LHCN-M2 (cell line): ENCODE results near the gene SCIN. TPM values are rescaled to one million over a fixed set of nuclear protein-coding genes. Genes with fewer than 3 reads are reported as not detected.

Experiments
- total RNA-seq: library from RNA; depleted of rRNA; stranded (reverse); fragments of >200 nt; gene quantifications from 2 replicates; pipeline ENCODE4 v1.2.3, GENCODE V29; 2014; rRNA removed

Gene SCIN
- total RNA-seq, 1 experiment from 2014 or later, result 0.40 TPM

Other genes with a start within 250 kb of the SCIN start
- gene VWDE, start 166.9 kb upstream of the SCIN start, total RNA-seq, result 0.11 and 0.51 TPM in 2 replicates
- gene ARL4A, start 116.9 kb downstream of the SCIN start, total RNA-seq, result 37.0 and 38.3 TPM in 2 replicates